GM23248 (cell line): ENCODE data around the gene TSNAX. TPM values are rescaled to one million over a fixed set of nuclear protein-coding genes. Genes with fewer than 3 reads are reported as not detected.
"Not testable (repeated sequence)": the region's sequence is repeated elsewhere in the genome, so short reads cannot be mapped to it uniquely, and the experiment has no call there.

Experiments used
- DNase-seq: peaks from one replicate; pipeline ENCODE4 v3.0.0-alpha.2; 2015
- H2AFZ ChIP-seq: fragments of 200-600 bp; sonication (generic); 2 replicates; pipeline ENCODE4 v1.6.1; 2016; ENCODE audit warnings: antibody characterized with exemption
- H3F3A ChIP-seq: fragments of 200-600 bp; sonication (generic); 2 replicates; pipeline ENCODE4 v1.6.1; 2016; ENCODE audit warnings: mild to moderate bottlenecking, antibody characterized with exemption, mixed run types; ENCODE audit not compliant: insufficient read depth
- H3K27ac ChIP-seq: fragments of 200-600 bp; sonication (generic); 2 replicates; pipeline ENCODE4 v1.5.1; 2016; ENCODE audit warnings: mild to moderate bottlenecking
- H3K27me3 ChIP-seq: fragments of 200-600 bp; sonication (generic); replicated peaks from 2 replicates; pipeline ENCODE4 v1.6.1; 2016; ENCODE audit warnings: mild to moderate bottlenecking; ENCODE audit not compliant: insufficient read depth
- H3K36me3 ChIP-seq: fragments of 200-600 bp; sonication (generic); 2 replicates; pipeline ENCODE4 v1.6.1; 2016; ENCODE audit warnings: low read depth, mild to moderate bottlenecking
- H3K4me1 ChIP-seq: fragments of 200-600 bp; sonication (generic); 2 replicates; pipeline ENCODE4 v1.6.1; 2016; ENCODE audit warnings: mild to moderate bottlenecking; ENCODE audit not compliant: insufficient read depth
- H3K4me2 ChIP-seq: fragments of 200-600 bp; sonication (generic); one replicate; pipeline ENCODE4 v1.6.1; 2016; ENCODE audit warnings: mild to moderate bottlenecking; ENCODE audit not compliant: unreplicated experiment
- H3K4me3 ChIP-seq: fragments of 200-600 bp; sonication (generic); 2 replicates; pipeline ENCODE4 v1.5.1; 2016; ENCODE audit warnings: mild to moderate bottlenecking
- H3K79me2 ChIP-seq: fragments of 200-600 bp; sonication (generic); 2 replicates; pipeline ENCODE4 v1.6.1; 2016; ENCODE audit warnings: mild to moderate bottlenecking; ENCODE audit not compliant: insufficient read depth
- H3K9ac ChIP-seq: fragments of 200-600 bp; sonication (generic); 2 replicates; pipeline ENCODE4 v1.6.1; 2016; ENCODE audit warnings: mild to moderate bottlenecking
- H3K9me2 ChIP-seq: fragments of 200-600 bp; sonication (generic); 2 replicates; pipeline ENCODE4 v1.6.1; 2016; ENCODE audit warnings: mixed run types, mild to moderate bottlenecking, moderate library complexity; ENCODE audit not compliant: insufficient read depth
- H3K9me3 ChIP-seq: fragments of 200-600 bp; sonication (generic); one replicate; pipeline ENCODE4 v1.6.1; 2017; ENCODE audit warnings: low read depth
- H4K20me1 ChIP-seq: fragments of 200-600 bp; sonication (generic); 2 replicates; pipeline ENCODE4 v1.6.0; 2016; ENCODE audit not compliant: insufficient read depth
- EZH2 ChIP-seq: fragments of 200-600 bp; sonication (generic); IDR thresholded peaks from 2 replicates; pipeline ENCODE4 v1.6.1; 2018; ENCODE audit warnings: antibody characterized with exemption, mild to moderate bottlenecking; ENCODE audit not compliant: insufficient read depth, poor library complexity, severe bottlenecking
- EZH2phosphoT487 ChIP-seq: fragments of 200-600 bp; sonication (generic); IDR thresholded peaks from 2 replicates; pipeline ENCODE4 v1.6.1; 2018; ENCODE audit warnings: antibody characterized with exemption, moderate library complexity, mild to moderate bottlenecking, low read depth; ENCODE audit not compliant: insufficient read depth
- WGBS, 2 experiments: methylation state at CpG; one replicate each; pipeline ENCODE4 v1.1.6; 2015 to 2017; ENCODE audit warnings: low lambda C conversion rate in 2 of 2, low coverage in 1 of 2; ENCODE audit errors: missing lambda C conversion rate in 2 of 2; 5-methylcytosine and 5-hydroxymethylcytosine counted together
- in situ Hi-C: fragments of 300-500 bp; cut with MboI; formaldehyde crosslinking; loops from 2 replicates; pipeline ENCODE4 v1.15.0; 2020
- polyA plus RNA-seq: library from polyadenylated mRNA; unstranded; fragments of >200 nt; fragmentation: Nextera tagmentation; extraction: Ambion mirVana; gene quantifications from 2 replicates; pipeline ENCODE4 v1.2.1, GENCODE V29; 2016
- total RNA-seq: library from RNA; depleted of rRNA; stranded (reverse); fragments of >200 nt; shearing (Covaris generic); gene quantifications from 2 replicates; pipeline ENCODE4 v1.2.3, GENCODE V29; 2014

TSNAX gene
- total and polyA plus RNA-seq, 2 experiments from 2014 or later = 39.4 to 45.8 TPM

DNA sequence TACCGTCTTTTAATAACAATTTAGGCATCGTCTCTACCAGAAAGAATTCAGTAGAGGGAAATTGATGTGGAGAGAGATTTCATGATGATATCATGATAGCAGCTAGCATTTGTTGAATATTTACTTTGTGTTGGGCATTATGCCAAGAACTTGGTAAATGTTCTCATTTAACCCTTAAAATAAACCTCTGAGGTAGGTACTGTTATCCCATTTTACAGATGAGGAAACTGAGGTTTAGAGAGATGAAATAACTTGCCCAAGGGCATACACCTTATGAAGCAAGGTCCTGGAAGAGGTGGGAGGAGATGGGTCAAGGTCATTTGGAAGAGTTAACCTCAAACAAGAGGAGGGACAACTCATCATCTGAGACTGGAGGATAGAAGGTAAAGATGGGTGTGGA lies 34.8 kb downstream of the TSNAX start:
- WGBS, 2 experiments = 55 to 79% methylated on average over 2 of the region's 2 CpGs
- no peak overlapping the region for H3K27ac ChIP-seq
- no peaks in the 10 kb centered on the region for H4K20me1 ChIP-seq
- H3K27me3 ChIP-seq = no peaks in the 10 kb centered on the region
- no peaks in the 10 kb centered on the region for H3K9me2 ChIP-seq
- H3K79me2 ChIP-seq = peaks cover 32% of the 10 kb centered on the region
- in situ Hi-C loops = no loop called here
- H3K9ac ChIP-seq = no peak overlapping the region
- TF ChIP-seq EZH2phosphoT487 (no peak), EZH2 (no peak)
- DNase-seq = no peak
- H2AFZ ChIP-seq = no peak overlapping the region
- H3K4me1 ChIP-seq = peaks cover 3% of the 10 kb centered on the region
- H3K4me3 ChIP-seq = no peak overlapping the region
- H3F3A ChIP-seq = no peaks in the 10 kb centered on the region
- peaks cover 28% of the 10 kb centered on the region; the same call in 1 of the 2 replicates for H3K36me3 ChIP-seq
- no peaks in the 10 kb centered on the region for H3K9me3 ChIP-seq
- H3K4me2 ChIP-seq = no peak overlapping the region

DNA sequence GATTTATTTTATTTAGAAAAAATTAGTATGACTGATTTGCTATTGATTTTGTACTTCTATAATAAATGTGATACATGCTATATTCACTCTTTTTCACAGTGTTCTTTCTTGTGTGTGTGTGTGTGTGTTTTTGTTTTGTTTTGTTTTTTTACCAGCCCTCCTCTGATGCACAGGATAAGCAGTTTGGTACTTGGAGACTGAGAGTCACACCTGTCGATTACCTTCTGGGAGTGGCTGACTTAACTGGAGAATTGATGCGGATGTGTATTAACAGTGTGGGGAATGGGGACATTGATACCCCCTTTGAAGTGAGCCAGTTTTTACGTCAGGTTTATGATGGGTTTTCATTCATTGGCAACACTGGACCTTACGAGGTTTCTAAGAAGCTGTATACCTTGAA lies 35.9 kb downstream of the TSNAX start:
- Histone ChIP-seq H3K9me2 (no peaks in the 10 kb centered on the region), H3K9ac (no peak overlapping the region), H4K20me1 (no peaks in the 10 kb centered on the region), H3K36me3 (peaks cover 28% of the 10 kb centered on the region; the same call in 1 of the 2 replicates), H3F3A (no peaks in the 10 kb centered on the region), H3K9me3 (no peaks in the 10 kb centered on the region), H3K79me2 (peaks cover 25% of the 10 kb centered on the region), H2AFZ (no peak overlapping the region), H3K4me3 (no peak overlapping the region), H3K4me2 (no peak overlapping the region), H3K4me1 (no peaks in the 10 kb centered on the region), H3K27me3 (no peaks in the 10 kb centered on the region), H3K27ac (no peak overlapping the region)
- no peak for DNase-seq
- WGBS, 2 experiments = 97 to 98% methylated on average over 4 of the region's 4 CpGs
- in situ Hi-C loops = no loop called here
- TF ChIP-seq EZH2phosphoT487 (no peak), EZH2 (no peak)

DNA sequence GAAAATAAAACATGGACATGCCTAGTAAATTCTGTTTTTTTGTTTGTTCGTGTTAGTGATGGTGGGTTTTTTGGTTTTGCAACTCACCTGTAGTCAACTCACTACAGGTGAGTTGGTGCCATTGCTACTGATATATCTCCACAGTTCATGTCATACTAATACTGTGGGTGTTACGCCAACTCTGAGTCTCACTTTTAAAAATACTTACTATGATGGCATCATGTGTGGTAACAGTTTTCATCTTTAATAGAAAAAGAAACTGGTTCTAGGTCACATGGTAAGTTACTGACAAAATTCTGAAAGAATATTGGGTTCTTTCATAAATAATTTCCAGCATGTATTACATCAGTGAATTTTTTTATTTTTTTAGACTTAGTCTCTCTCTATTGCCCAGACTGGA lies 38.0 kb downstream of the TSNAX start:
- Histone ChIP-seq H3K4me1 (no peaks in the 10 kb centered on the region), H3K9me3 (no peaks in the 10 kb centered on the region), H2AFZ (no peak overlapping the region), H4K20me1 (no peaks in the 10 kb centered on the region), H3K79me2 (peaks cover 17% of the 10 kb centered on the region; the same call in 1 of the 2 replicates), H3K9ac (no peak overlapping the region), H3K4me3 (no peak overlapping the region), H3K36me3 (peaks cover 27% of the 10 kb centered on the region; the same call in 1 of the 2 replicates), H3K9me2 (no peaks in the 10 kb centered on the region), H3K27me3 (no peaks in the 10 kb centered on the region), H3F3A (no peaks in the 10 kb centered on the region), H3K27ac (no peak overlapping the region), H3K4me2 (no peak overlapping the region)
- DNase-seq = no peak
- TF ChIP-seq EZH2 (no peak), EZH2phosphoT487 (no peak)
- in situ Hi-C loops = no loop called here
- WGBS, 2 experiments = 95 to 100% methylated on average over 2 of the region's 2 CpGs

DNA sequence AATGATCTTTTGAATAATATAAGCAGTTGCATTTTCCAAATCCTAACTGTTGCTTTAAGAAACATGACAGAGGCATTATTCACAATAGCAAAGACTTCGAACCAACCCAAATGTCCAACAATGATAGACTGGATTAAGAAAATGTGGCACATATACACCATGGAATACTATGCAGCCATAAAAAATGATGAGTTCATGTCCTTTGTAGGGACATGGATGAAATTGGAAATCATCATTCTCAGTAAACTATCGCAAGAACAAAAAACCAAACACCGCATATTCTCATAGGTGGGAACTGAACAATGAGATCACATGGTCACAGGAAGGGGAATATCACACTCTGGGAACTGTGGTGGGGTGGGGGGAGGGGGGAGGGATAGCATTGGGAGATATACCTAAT lies 41.8 kb downstream of the TSNAX start:
- WGBS, 2 experiments = 90 to 100% methylated on average over 2 to 3 of the region's 3 CpGs
- H3F3A ChIP-seq, DNase-seq, H2AFZ ChIP-seq, H3K27me3 ChIP-seq, H3K9me3 ChIP-seq, H3K4me3 ChIP-seq, H3K4me2 ChIP-seq, H4K20me1 ChIP-seq, in situ Hi-C loops, H3K9ac ChIP-seq, H3K9me2 ChIP-seq, H3K27ac ChIP-seq, H3K36me3 ChIP-seq, H3K4me1 ChIP-seq, H3K79me2 ChIP-seq: not testable (repeated sequence)

DNA sequence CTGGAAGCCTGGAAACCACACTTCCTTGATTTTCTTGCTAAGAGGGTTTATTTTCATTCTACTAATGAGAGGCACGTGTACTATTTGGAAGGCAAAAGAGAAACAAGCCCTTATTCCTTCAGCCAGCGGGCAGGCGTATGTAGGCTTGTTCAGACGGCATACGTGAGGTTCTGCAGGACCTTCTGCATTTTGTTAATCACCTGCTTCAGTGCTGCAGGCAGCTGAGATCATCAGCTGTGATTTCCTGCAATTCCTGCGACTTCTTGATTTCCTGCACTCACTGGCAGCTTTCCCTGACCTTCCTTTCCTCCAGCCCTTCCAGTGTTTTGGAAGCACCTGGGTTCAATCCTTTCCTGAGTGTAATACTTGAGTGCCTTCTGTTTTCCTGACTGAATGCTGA lies 43.4 kb downstream of the TSNAX start:
- Histone ChIP-seq H3K27me3 (no peaks in the 10 kb centered on the region), H3K27ac (no peak overlapping the region), H3K9me3 (no peaks in the 10 kb centered on the region), H3K79me2 (no peaks in the 10 kb centered on the region), H2AFZ (no peak overlapping the region), H3K4me3 (no peak overlapping the region), H3K36me3 (peaks cover 7% of the 10 kb centered on the region; the same call in 1 of the 2 replicates), H3K4me2 (no peak overlapping the region), H3K9ac (no peak overlapping the region), H3F3A (no peaks in the 10 kb centered on the region), H4K20me1 (no peaks in the 10 kb centered on the region), H3K9me2 (no peaks in the 10 kb centered on the region), H3K4me1 (no peaks in the 10 kb centered on the region)
- WGBS, 2 experiments = 16 to 20% methylated on average over 6 of the region's 6 CpGs
- no peak for TF ChIP-seq EZH2phosphoT487
- no peak for TF ChIP-seq EZH2
- in situ Hi-C loops = no loop called here
- no peak for DNase-seq
